ENCODE data around the gene LILRA6.
"Not testable (repeated sequence)": the region's sequence is repeated elsewhere in the genome, so short reads cannot be mapped to it uniquely, and the experiment has no call there.

- TF ChIP-seq FOXA1 (IDR thresholded peaks at IDR 0.05); SP1 (IDR thresholded peaks at IDR 0.05); BHLHE40 (IDR thresholded peaks at IDR 0.05; ENCODE audit: borderline replicate concordance); TARDBP (IDR thresholded peaks at IDR 0.05); FOXM1 (IDR thresholded peaks at IDR 0.05; ENCODE audit: borderline replicate concordance); ARNT (IDR thresholded peaks at IDR 0.05); ZNF384 (IDR thresholded peaks at IDR 0.05); SUZ12 (IDR thresholded peaks at IDR 0.05); ELF4 (IDR thresholded peaks at IDR 0.05); NFRKB (IDR thresholded peaks at IDR 0.05): not testable (repeated sequence)
Measured at GRCh38 chr19:54272181-54272580, 29.6 kb upstream of the LILRA6 start.

Measured in HEK293T (cell line).